Measurements from ENCODE around the gene TLE1. TPM values are rescaled to one million over a fixed set of nuclear protein-coding genes. Genes with fewer than 3 reads are reported as not detected.

TLE1 gene
- total RNA-seq, 1 experiment from 2014 or later, result 17.3 TPM

DNA sequence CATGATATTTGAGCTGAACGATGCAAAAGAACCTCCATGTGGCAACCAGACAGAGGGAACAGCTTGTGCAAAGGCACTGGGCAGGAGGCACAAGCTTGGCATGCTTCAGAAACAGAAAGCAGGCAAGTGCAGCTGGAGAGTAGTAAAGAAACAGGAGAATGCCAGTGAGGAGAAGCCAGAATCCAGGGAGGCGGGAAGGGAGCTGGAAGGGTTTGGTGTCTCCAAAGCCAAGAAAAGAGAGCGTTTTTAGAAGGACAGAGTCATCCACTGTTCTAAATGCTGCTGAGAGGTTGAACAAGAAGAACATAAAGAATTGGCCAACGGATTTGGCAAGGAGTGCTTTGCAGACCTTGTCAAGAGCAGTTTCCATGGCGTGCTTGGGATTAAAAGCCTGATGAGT, 124.7 kb downstream of the TLE1 start:
- Histone ChIP-seq H3K36me3 (ENCODE audit: control insufficient read depth in 1 of 2, insufficient read depth in 2 of 2, low read length in 2 of 2) (no peaks in the 10 kb centered on the region), H3K27ac (ENCODE audit: low read depth, low read length) (no peak overlapping the region), H3K4me3 (replicated peaks in 1 of 2; ENCODE audit: low read depth in 1 of 2, low read length in 2 of 2) (no peak overlapping the region), H3K79me2 (ENCODE audit: insufficient read depth, low read length) (no peaks in the 10 kb centered on the region), H3K9me3 (ENCODE audit: control insufficient read depth in 1 of 2, insufficient read depth in 1 of 2, low read depth in 1 of 2, low read length in 2 of 2) (no peaks in the 10 kb centered on the region), H2AFZ (ENCODE audit: low read depth, low read length, poor library complexity, severe bottlenecking) (no peak overlapping the region), H3K4me1 (ENCODE audit: control insufficient read depth in 1 of 2, insufficient read depth in 2 of 2, low read length in 2 of 2) (peaks cover 30 to 40% of the 10 kb centered on the region in 2 experiments), H3K4me2 (ENCODE audit: low read length) (no peak overlapping the region), H4K20me1 (ENCODE audit: insufficient read depth) (no peaks in the 10 kb centered on the region), H3K9ac (ENCODE audit: low read length) (no peak overlapping the region), H3K27me3 (ENCODE audit: insufficient read depth, low read length) (no peaks in the 10 kb centered on the region), H3K9me2 (ENCODE audit: insufficient read depth) (no peaks in the 10 kb centered on the region)
- TF ChIP-seq EGR1 (IDR thresholded peaks at IDR 0.05; ENCODE audit: low read depth) (no peak), REST (IDR thresholded peaks at IDR 0.05; ENCODE audit: low read depth) (no peak), ZNF274 (IDR thresholded peaks at IDR 0.05; ENCODE audit: low read depth, low read length) (no peak), RAD21 (IDR thresholded peaks at IDR 0.05; ENCODE audit: low read depth) (no peak), POLR2A (IDR thresholded peaks at IDR 0.05; ENCODE audit: borderline replicate concordance, extremely low read depth, insufficient read depth, insufficient read length) (no peak), POLR2AphosphoS5 (IDR thresholded peaks at IDR 0.05; ENCODE audit: low read depth, low read length) (no peak), EZH2phosphoT487 (IDR thresholded peaks at IDR 0.05; ENCODE audit: borderline replicate concordance) (no peak)
- no TSS peak for BruUV-seq (replicated peaks)
- intact Hi-C loops (cut with micrococcal nuclease), result no loop called here
- ChIA-PET RAD21 (ENCODE audit: low non-redundant PET in 1 of 2, low total read pairs in 2 of 2, uncharacterized antibody in 2 of 2, unreplicated experiment in 2 of 2) (no interaction called here), CTCF (no interaction called here), POLR2A (no interaction called here)
- ATAC-seq (no peak), DNase-seq (ENCODE audit: low read depth, low spot score) (no peak)

DNA sequence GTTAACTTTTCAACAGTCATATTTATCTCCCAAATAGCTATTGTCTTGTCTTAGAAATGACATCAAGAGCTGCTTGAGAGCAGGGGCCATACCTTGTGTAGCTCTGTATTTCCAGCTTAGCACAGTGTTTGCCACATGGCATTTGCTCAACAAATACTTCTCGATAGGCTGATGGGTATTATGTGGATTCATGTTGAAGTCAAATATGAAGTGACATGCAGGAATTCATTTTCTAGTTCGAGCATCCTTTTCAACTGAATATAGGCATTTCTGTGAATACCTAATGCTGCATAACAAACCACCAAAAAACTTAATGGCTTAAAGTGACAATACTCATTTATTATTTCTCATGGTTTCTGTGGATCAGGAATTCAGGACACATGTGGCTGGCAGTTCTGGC, 125.6 kb downstream of the TLE1 start:
- Histone ChIP-seq H3K36me3 (ENCODE audit: control insufficient read depth in 1 of 2, insufficient read depth in 2 of 2, low read length in 2 of 2) (no peaks in the 10 kb centered on the region), H3K9ac (ENCODE audit: low read length) (no peak overlapping the region), H3K9me2 (ENCODE audit: insufficient read depth) (no peaks in the 10 kb centered on the region), H2AFZ (ENCODE audit: low read depth, low read length, poor library complexity, severe bottlenecking) (no peak overlapping the region), H3K9me3 (ENCODE audit: control insufficient read depth in 1 of 2, insufficient read depth in 1 of 2, low read depth in 1 of 2, low read length in 2 of 2) (no peaks in the 10 kb centered on the region), H3K4me1 (ENCODE audit: control insufficient read depth in 1 of 2, insufficient read depth in 2 of 2, low read length in 2 of 2) (peaks cover 39 to 49% of the 10 kb centered on the region in 2 experiments), H3K4me3 (replicated peaks in 1 of 2; ENCODE audit: low read depth in 1 of 2, low read length in 2 of 2) (no peak overlapping the region), H3K27ac (ENCODE audit: low read depth, low read length) (no peak overlapping the region), H3K79me2 (ENCODE audit: insufficient read depth, low read length) (no peaks in the 10 kb centered on the region), H4K20me1 (ENCODE audit: insufficient read depth) (no peaks in the 10 kb centered on the region), H3K4me2 (ENCODE audit: low read length) (no peak overlapping the region), H3K27me3 (ENCODE audit: insufficient read depth, low read length) (no peaks in the 10 kb centered on the region)
- DNase-seq (ENCODE audit: low read depth, low spot score), result no peak
- RAD21 ChIA-PET (ENCODE audit: low non-redundant PET in 1 of 2, low total read pairs in 2 of 2, uncharacterized antibody in 2 of 2, unreplicated experiment in 2 of 2), result no interaction called here
- TF ChIP-seq SP1 (IDR thresholded peaks at IDR 0.05; ENCODE audit: low read depth) (no peak), REST (IDR thresholded peaks at IDR 0.05; ENCODE audit: low read depth) (no peak), POLR2A (IDR thresholded peaks at IDR 0.05; ENCODE audit: borderline replicate concordance, extremely low read depth, insufficient read depth, insufficient read length) (no peak), ZFX (IDR thresholded peaks at IDR 0.05) (no peak), SIN3A (IDR thresholded peaks at IDR 0.05; ENCODE audit: low read depth) (no peak), FOSL1 (IDR thresholded peaks at IDR 0.05; ENCODE audit: low read depth) (no peak), CEBPB (IDR thresholded peaks at IDR 0.05; ENCODE audit: low read depth) (no peak), EZH2 (IDR thresholded peaks at IDR 0.05) (no peak), JUND (IDR thresholded peaks at IDR 0.05) (no peak), YY1 (IDR thresholded peaks at IDR 0.05; ENCODE audit: extremely low read depth, insufficient replicate concordance, low read depth, low read length) (no peak)
- TF ChIP-seq, protein P1, sequence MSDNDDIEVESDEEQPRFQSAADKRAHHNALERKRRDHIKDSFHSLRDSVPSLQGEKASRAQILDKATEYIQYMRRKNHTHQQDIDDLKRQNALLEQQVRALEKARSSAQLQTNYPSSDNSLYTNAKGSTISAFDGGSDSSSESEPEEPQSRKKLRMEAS (IDR thresholded peaks at IDR 0.05), result no peak
- intact Hi-C loops (cut with micrococcal nuclease), result no loop called here
- no TSS peak for BruUV-seq (replicated peaks)
- POLR2A ChIA-PET, result no interaction called here
- CTCF ChIA-PET, result no interaction called here
- no peak for ATAC-seq

Data from HCT116 (cell line).